ENCODE results near the gene TBC1D2. TPM values are rescaled to one million over a fixed set of nuclear protein-coding genes. Genes with fewer than 3 reads are reported as not detected.

TBC1D2 gene
- total and polyA plus RNA-seq, 10 of the 15 experiments (the other 5 are each of a cell fraction or from before 2014, with no cell fraction given) = 0.04 to 1.6 (median 1.1) TPM

DNA sequence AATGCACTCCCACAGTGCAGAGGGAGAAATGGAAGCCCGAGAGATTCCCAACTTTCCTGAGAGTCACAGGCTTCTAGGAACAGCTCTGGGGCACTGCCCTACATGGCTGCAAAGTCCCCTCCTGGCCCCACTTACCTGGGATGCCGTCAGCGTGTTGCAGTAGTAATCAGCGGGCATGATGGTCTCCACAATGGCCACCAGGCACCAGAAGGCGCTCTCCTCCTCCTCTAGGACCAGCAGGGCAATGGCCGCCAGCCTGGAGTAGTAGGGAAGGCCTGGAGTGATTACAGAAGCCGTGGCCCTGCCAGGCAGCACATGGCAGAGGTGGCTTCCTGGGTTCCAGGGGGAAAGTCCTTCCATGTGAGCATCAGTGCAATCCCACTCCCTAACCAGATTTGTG is 52.3 kb downstream of the TBC1D2 start:
- no TSS peak for BruUV-seq (replicated peaks)

More for the DNA sequence above, 52.3 kb downstream of the TBC1D2 start:
- Histone ChIP-seq H3K27me3 (replicated peaks in 1 of 2; ENCODE audit: control insufficient read depth in 2 of 2, insufficient read depth in 2 of 2, low read length in 1 of 2) (no peaks in the 10 kb centered on the region), H3K36me3 (ENCODE audit: control insufficient read depth in 2 of 2, insufficient read depth in 2 of 2, low read length in 1 of 2) (no peaks in the 10 kb centered on the region), H4K20me1 (ENCODE audit: control insufficient read depth, insufficient read depth) (no peaks in the 10 kb centered on the region), H3K4me1 (ENCODE audit: control insufficient read depth, insufficient read depth, low read length) (peaks cover 11% of the 10 kb centered on the region), H3K9ac (ENCODE audit: control insufficient read depth, insufficient read depth, low read length) (no peak overlapping the region), H3K79me2 (ENCODE audit: control insufficient read depth, insufficient read depth, low read length) (no peaks in the 10 kb centered on the region), H3K27ac (ENCODE audit: control insufficient read depth, insufficient read depth) (no peak overlapping the region), H2AFZ (ENCODE audit: control insufficient read depth, low read depth, low read length) (no peak overlapping the region), H3K4me3 (no peak overlapping the region), H3K4me2 (ENCODE audit: control insufficient read depth, insufficient read depth) (no peak overlapping the region), H3K9me3 (replicated peaks; ENCODE audit: control insufficient read depth, insufficient read depth, low read length) (no peaks in the 10 kb centered on the region)
- RAD21 ChIA-PET (ENCODE audit: unreplicated experiment) = interaction anchor here (0.9 to 1.9 kb wide), 3 partner anchors 10 to 131 kb away, joined by 4 to 6 read pairs (median 4); no protein-coding TSS in a partner anchor
- SMC1A ChIA-PET (ENCODE audit: uncharacterized antibody, unreplicated experiment) = interaction anchor here (1.9 to 5.8 kb wide), 4 partner anchors 9 to 106 kb away, joined by 5 to 23 read pairs (median 14); partner anchors contain the start of gene TRIM14
- TF ChIP-seq MTA2 (IDR thresholded peaks at IDR 0.05; ENCODE audit: low read depth) (no peak), MEF2B (IDR thresholded peaks at IDR 0.05; ENCODE audit: partially characterized antibody, poor library complexity, severe bottlenecking) (no peak), PML (IDR thresholded peaks at IDR 0.05; ENCODE audit: low read length) (no peak), WRNIP1 (IDR thresholded peaks at IDR 0.05; ENCODE audit: borderline replicate concordance, low read depth, low read length) (no peak), EP300 (IDR thresholded peaks at IDR 0.05; ENCODE audit: borderline replicate concordance in 1 of 2, control insufficient read depth in 1 of 2, low read depth in 2 of 2, low read length in 2 of 2) (no peak), SUPT20H (IDR thresholded peaks at IDR 0.05; ENCODE audit: borderline replicate concordance, control insufficient read depth, low read depth, low read length) (no peak), ZNF217 (IDR thresholded peaks at IDR 0.05) (no peak), CBFB (IDR thresholded peaks at IDR 0.05; ENCODE audit: low read depth) (no peak), MTA3 (IDR thresholded peaks at IDR 0.05; ENCODE audit: borderline replicate concordance, low read length) (no peak), NBN (IDR thresholded peaks at IDR 0.05) (no peak), EZH2 (IDR thresholded peaks at IDR 0.05; ENCODE audit: borderline replicate concordance, control insufficient read depth, low read depth, low read length) (no peak), RFX5 (IDR thresholded peaks at IDR 0.05; ENCODE audit: low read depth, low read length) (no peak), SIX5 (IDR thresholded peaks at IDR 0.05; ENCODE audit: low read depth, low read length, severe bottlenecking) (no peak), NFIC (IDR thresholded peaks at IDR 0.05; ENCODE audit: low read depth, low read length) (no peak), ZNF24 (IDR thresholded peaks at IDR 0.05) (no peak)
- TF ChIP-seq, protein P1, sequence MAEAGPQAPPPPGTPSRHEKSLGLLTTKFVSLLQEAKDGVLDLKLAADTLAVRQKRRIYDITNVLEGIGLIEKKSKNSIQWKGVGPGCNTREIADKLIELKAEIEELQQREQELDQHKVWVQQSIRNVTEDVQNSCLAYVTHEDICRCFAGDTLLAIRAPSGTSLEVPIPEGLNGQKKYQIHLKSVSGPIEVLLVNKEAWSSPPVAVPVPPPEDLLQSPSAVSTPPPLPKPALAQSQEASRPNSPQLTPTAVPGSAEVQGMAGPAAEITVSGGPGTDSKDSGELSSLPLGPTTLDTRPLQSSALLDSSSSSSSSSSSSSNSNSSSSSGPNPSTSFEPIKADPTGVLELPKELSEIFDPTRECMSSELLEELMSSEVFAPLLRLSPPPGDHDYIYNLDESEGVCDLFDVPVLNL (IDR thresholded peaks at IDR 0.05; ENCODE audit: low read depth, low read length) = no peak
- TF ChIP-seq, protein P2, sequence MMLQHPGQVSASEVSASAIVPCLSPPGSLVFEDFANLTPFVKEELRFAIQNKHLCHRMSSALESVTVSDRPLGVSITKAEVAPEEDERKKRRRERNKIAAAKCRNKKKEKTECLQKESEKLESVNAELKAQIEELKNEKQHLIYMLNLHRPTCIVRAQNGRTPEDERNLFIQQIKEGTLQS (IDR thresholded peaks at IDR 0.05; ENCODE audit: borderline replicate concordance, extremely low read depth, low read depth, low read length) = no peak
- DNase-seq (ENCODE audit: low read depth, low spot score) = no peak
- POLR2A ChIA-PET = no interaction called here
- no peak for ATAC-seq
- CTCF ChIA-PET = interaction anchor here (0.9 to 4.9 kb wide), 5 partner anchors 10 to 573 kb away, joined by 3 to 26 read pairs (median 4); partner anchors contain the start of genes CORO2A and TRMO
- FAIRE-seq = no peak
- 70% methylated on average over 6 of the region's 7 CpGs for WGBS (ENCODE audit: insufficient coverage, insufficient replicate concordance, low lambda C conversion rate, missing lambda C conversion rate)
- in situ Hi-C loops (cut with MboI) = no loop called here
- intact Hi-C loops (cut with micrococcal nuclease; ENCODE audit: unreplicated experiment) = no loop called here
